Muscle layer of duodenum (tissue), 2 donors: ENCODE results near the gene TMTC4.

Source experiments
- H3K27ac ChIP-seq: one replicate; pipeline ENCODE4 v1.7.0; 2013; ENCODE audit warnings: mild to moderate bottlenecking, low read length
- H3K27me3 ChIP-seq: one replicate; pipeline ENCODE4 v1.7.0; 2013; ENCODE audit warnings: low read depth, mild to moderate bottlenecking, control low read depth, low read length
- H3K36me3 ChIP-seq, 2 donors: one replicate each; pipeline ENCODE4 v1.7.0; 2013; ENCODE audit warnings: low read length in 2 of 2, control low read depth in 1 of 2, mild to moderate bottlenecking in 1 of 2; ENCODE audit not compliant: insufficient read depth in 2 of 2, control insufficient read depth in 1 of 2
- H3K4me1 ChIP-seq, 2 donors: one replicate each; pipeline ENCODE4 v1.7.0; 2013; ENCODE audit warnings: low read length in 2 of 2, mild to moderate bottlenecking in 2 of 2, control low read depth in 1 of 2, moderate library complexity in 1 of 2; ENCODE audit not compliant: insufficient read depth in 2 of 2, control insufficient read depth in 1 of 2
- H3K4me3 ChIP-seq, 2 donors: one replicate each; pipeline ENCODE4 v1.7.0; 2013; ENCODE audit warnings: low read length in 2 of 2, low read depth in 1 of 2, mild to moderate bottlenecking in 1 of 2
- H3K9me3 ChIP-seq, 2 donors: one replicate each; pipeline ENCODE4 v1.7.0; 2013; ENCODE audit warnings: low read length in 2 of 2, control low read depth in 1 of 2, mild to moderate bottlenecking in 1 of 2; ENCODE audit not compliant: control insufficient read depth in 1 of 2
- donor health status: healthy.

The TMTC4 gene

GRCh38 chr13:100646030-100646673 is 28.4 kb downstream of the TMTC4 start:
- H3K27ac ChIP-seq, result no peak overlapping the region
- peaks cover 4% of the 10 kb centered on the region in 2 donors for H3K36me3 ChIP-seq

GRCh38 chr13:100645382-100645781 is 29.2 kb downstream of the TMTC4 start:
- Histone ChIP-seq H3K27ac (no peak overlapping the region), H3K4me1 (no peaks in the 10 kb centered on the region), H3K27me3 (no peaks in the 10 kb centered on the region), H3K9me3 (no peaks in the 10 kb centered on the region), H3K4me3 (no peak overlapping the region), H3K36me3 (peaks cover 4% of the 10 kb centered on the region in 2 donors)

More at GRCh38 chr13:100646030-100646673, 28.4 kb downstream of the TMTC4 start:
- Histone ChIP-seq H3K4me1 (no peaks in the 10 kb centered on the region), H3K4me3 (no peak overlapping the region), H3K27me3 (no peaks in the 10 kb centered on the region), H3K9me3 (no peaks in the 10 kb centered on the region)

GRCh38 chr13:100644371-100644770 is 30.2 kb downstream of the TMTC4 start:
- Histone ChIP-seq H3K27ac (no peak overlapping the region), H3K4me1 (no peaks in the 10 kb centered on the region), H3K27me3 (no peaks in the 10 kb centered on the region), H3K36me3 (peaks cover 4% of the 10 kb centered on the region in 2 donors), H3K9me3 (no peaks in the 10 kb centered on the region), H3K4me3 (no peak overlapping the region)

- Histone ChIP-seq H3K36me3 (peaks cover 8 to 24% of the 10 kb centered on the region in 2 donors), H3K27ac (no peak overlapping the region), H3K4me1 (no peaks in the 10 kb centered on the region), H3K4me3 (no peak overlapping the region), H3K27me3 (no peaks in the 10 kb centered on the region), H3K9me3 (no peaks in the 10 kb centered on the region)
Observed at GRCh38 chr13:100637796-100638195, 36.8 kb downstream of the TMTC4 start.

- H3K4me1 ChIP-seq, result no peaks in the 10 kb centered on the region
- no peak overlapping the region for H3K27ac ChIP-seq
- no peaks in the 10 kb centered on the region for H3K27me3 ChIP-seq
- H3K9me3 ChIP-seq, result no peaks in the 10 kb centered on the region
- no peak overlapping the region for H3K4me3 ChIP-seq
- H3K36me3 ChIP-seq, result peaks cover 8 to 24% of the 10 kb centered on the region in 2 donors
Observed at GRCh38 chr13:100637380-100637779, 37.2 kb downstream of the TMTC4 start.

GRCh38 chr13:100636441-100636840 is 38.2 kb downstream of the TMTC4 start:
- H3K4me3 ChIP-seq, result no peak overlapping the region
- no peaks in the 10 kb centered on the region for H3K9me3 ChIP-seq
- no peaks in the 10 kb centered on the region for H3K27me3 ChIP-seq
- H3K36me3 ChIP-seq, result peaks cover 4 to 20% of the 10 kb centered on the region in 2 donors
- no peak overlapping the region for H3K27ac ChIP-seq
- no peaks in the 10 kb centered on the region for H3K4me1 ChIP-seq

GRCh38 chr13:100636004-100636403 is 38.6 kb downstream of the TMTC4 start:
- Histone ChIP-seq H3K36me3 (peaks cover 4 to 20% of the 10 kb centered on the region in 2 donors), H3K27ac (no peak overlapping the region), H3K4me1 (no peaks in the 10 kb centered on the region), H3K4me3 (no peak overlapping the region), H3K27me3 (no peaks in the 10 kb centered on the region), H3K9me3 (no peaks in the 10 kb centered on the region)

- H3K4me3 ChIP-seq, result no peak overlapping the region
- no peak overlapping the region for H3K27ac ChIP-seq
- no peaks in the 10 kb centered on the region for H3K9me3 ChIP-seq
- H3K27me3 ChIP-seq, result no peaks in the 10 kb centered on the region
- no peaks in the 10 kb centered on the region for H3K4me1 ChIP-seq
- H3K36me3 ChIP-seq, result peaks cover 9 to 20% of the 10 kb centered on the region in 2 donors
Observed at GRCh38 chr13:100634696-100635095, 39.9 kb downstream of the TMTC4 start.

GRCh38 chr13:100633461-100633860 is 41.1 kb downstream of the TMTC4 start:
- Histone ChIP-seq H3K27ac (no peak overlapping the region), H3K9me3 (no peaks in the 10 kb centered on the region), H3K27me3 (no peaks in the 10 kb centered on the region), H3K4me1 (no peaks in the 10 kb centered on the region), H3K36me3 (peaks cover 9 to 27% of the 10 kb centered on the region in 2 donors), H3K4me3 (no peak overlapping the region)

- H3K36me3 ChIP-seq, result peaks cover 5 to 30% of the 10 kb centered on the region in 2 donors
- no peak overlapping the region for H3K4me3 ChIP-seq
- no peak overlapping the region for H3K27ac ChIP-seq
- no peaks in the 10 kb centered on the region for H3K9me3 ChIP-seq
- no peaks in the 10 kb centered on the region for H3K27me3 ChIP-seq
- H3K4me1 ChIP-seq, result no peaks in the 10 kb centered on the region
Observed at GRCh38 chr13:100630555-100630954, 44.0 kb downstream of the TMTC4 start.

GRCh38 chr13:100627120-100627519 is 47.5 kb downstream of the TMTC4 start:
- Histone ChIP-seq H3K27me3 (no peaks in the 10 kb centered on the region), H3K4me1 (no peaks in the 10 kb centered on the region), H3K27ac (no peak overlapping the region), H3K9me3 (no peaks in the 10 kb centered on the region), H3K36me3 (peaks cover 5 to 24% of the 10 kb centered on the region in 2 donors), H3K4me3 (no peak overlapping the region)

GRCh38 chr13:100625447-100625846 is 49.1 kb downstream of the TMTC4 start:
- Histone ChIP-seq H3K36me3 (peaks cover 5 to 24% of the 10 kb centered on the region in 2 donors), H3K4me3 (no peak overlapping the region), H3K4me1 (no peaks in the 10 kb centered on the region), H3K27me3 (no peaks in the 10 kb centered on the region), H3K27ac (no peak overlapping the region), H3K9me3 (no peaks in the 10 kb centered on the region)
